Measurements from ENCODE around the gene RIN1. TPM values are rescaled to one million over a fixed set of nuclear protein-coding genes. Genes with fewer than 3 reads are reported as not detected.

The RIN1 gene
- total RNA-seq, 2 donors from 2014 or later = 0.99 to 11.4 TPM

GRCh38 chr11:66315498-66315885 is 20.7 kb downstream of the RIN1 start:
- DNase-seq = no peak
- WGBS, 2 donors = 85 to 87% methylated on average over 12 to 14 of the region's 14 CpGs
- ATAC-seq = no peak
- Histone ChIP-seq H3K27me3 (no peaks in the 10 kb centered on the region), H3K4me3 (no peak overlapping the region), H3K36me3 (replicated peaks in 1 of 2; ENCODE audit: insufficient read depth in 1 of 2, low read depth in 2 of 2) (no peaks in the 10 kb centered on the region), H3K9me3 (no peaks in the 10 kb centered on the region), H3K4me1 (peaks cover 21% of the 10 kb centered on the region), H3K27ac (peak overlapping the region in 1 of 4 donors; percentile 67)
- TF ChIP-seq POLR2A (IDR thresholded peaks at IDR 0.05) = no peak
- TF ChIP-seq CTCF (IDR thresholded peaks at IDR 0.05) = no peak
- intact Hi-C loops (cut with DNase I) = no loop called here

GRCh38 chr11:66314561-66315497 is 21.4 kb downstream of the RIN1 start:
- Histone ChIP-seq H3K4me3 (no peak overlapping the region), H3K27me3 (no peaks in the 10 kb centered on the region), H3K4me1 (peaks cover 25% of the 10 kb centered on the region), H3K36me3 (replicated peaks in 1 of 2; ENCODE audit: insufficient read depth in 1 of 2, low read depth in 2 of 2) (no peaks in the 10 kb centered on the region), H3K27ac (peak overlapping the region in 1 of 4 donors; percentile 6), H3K9me3 (no peaks in the 10 kb centered on the region)
- WGBS, 2 donors = 72 to 82% methylated on average over 14 to 17 of the region's 17 CpGs
- DNase-seq (no peak), ATAC-seq (no peak)
- no peak for TF ChIP-seq POLR2A (IDR thresholded peaks at IDR 0.05)
- TF ChIP-seq CTCF (IDR thresholded peaks at IDR 0.05) = no peak
- intact Hi-C loops (cut with DNase I) = no loop called here

- DNase-seq = no peak
- no peaks in the 10 kb centered on the region for H3K27me3 ChIP-seq
- intact Hi-C loops (cut with DNase I) = no loop called here
- peak overlapping the region in 2 of 4 donors; percentile 6 to 92 for H3K27ac ChIP-seq
- TF ChIP-seq CTCF (IDR thresholded peaks at IDR 0.05) = no peak
- TF ChIP-seq POLR2A (IDR thresholded peaks at IDR 0.05) = no peak
- WGBS, 2 donors = 90 to 100% methylated on average over 1 of the region's 1 CpG
- H3K4me3 ChIP-seq = no peak overlapping the region
- H3K36me3 ChIP-seq (replicated peaks in 1 of 2; ENCODE audit: insufficient read depth in 1 of 2, low read depth in 2 of 2) = no peaks in the 10 kb centered on the region
- no peak for ATAC-seq
- peaks cover 26% of the 10 kb centered on the region for H3K4me1 ChIP-seq
- H3K9me3 ChIP-seq = no peaks in the 10 kb centered on the region
These were observed 22.1 kb downstream of the RIN1 start for GRCh38 chr11:66314186-66314501.

- intact Hi-C loops (cut with DNase I) = no loop called here
- ATAC-seq (no peak), DNase-seq (peak in 1 of 4 donors; percentile 34)
- Histone ChIP-seq H3K4me3 (no peak overlapping the region), H3K36me3 (replicated peaks in 1 of 2; ENCODE audit: insufficient read depth in 1 of 2, low read depth in 2 of 2) (no peaks in the 10 kb centered on the region), H3K4me1 (peaks cover 26% of the 10 kb centered on the region), H3K27me3 (no peaks in the 10 kb centered on the region), H3K9me3 (no peaks in the 10 kb centered on the region), H3K27ac (peak overlapping the region; percentile 70 to 92 (median 78))
- TF ChIP-seq CTCF (IDR thresholded peaks at IDR 0.05) (no peak), POLR2A (IDR thresholded peaks at IDR 0.05) (no peak)
- WGBS, 2 donors = 59 to 61% methylated on average over 23 to 31 of the region's 38 CpGs
These were observed 22.7 kb downstream of the RIN1 start for GRCh38 chr11:66313321-66314185.
